ENCODE data around the gene AGPAT1.

Gene AGPAT1

DNA sequence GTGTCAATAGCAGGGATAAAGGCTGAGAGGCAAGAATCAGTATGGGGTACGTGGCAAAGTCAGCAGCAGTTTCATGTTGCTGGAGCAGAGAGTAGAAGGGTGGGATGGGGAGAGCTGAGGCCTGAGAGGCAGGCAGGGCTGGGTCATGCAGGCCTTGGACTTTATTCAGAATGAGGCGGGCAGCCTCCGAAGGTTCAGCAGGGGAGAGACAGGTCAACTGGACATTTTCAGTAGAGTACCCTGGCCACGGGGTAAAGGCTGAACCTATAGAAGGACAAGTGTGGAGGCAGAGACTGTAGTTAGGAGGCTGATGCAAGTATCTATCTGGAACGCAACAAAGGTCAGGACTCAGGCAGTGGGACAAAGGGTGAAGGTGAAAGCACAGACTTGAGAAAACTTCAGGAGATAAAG, 34.3 kb upstream of the AGPAT1 start:
- FAIRE-seq (no peak), DNase-seq (ENCODE audit: insufficient read length, low spot score) (no peak)
- TF ChIP-seq POLR2A (IDR thresholded peaks at IDR 0.05; ENCODE audit: low read depth, low read length), result no peak

GRCh38 chr6:32208996-32209395, 33.1 kb upstream of the AGPAT1 start:
- no peak for TF ChIP-seq POLR2A (IDR thresholded peaks at IDR 0.05; ENCODE audit: low read depth, low read length)
- no peak for FAIRE-seq
- DNase-seq (ENCODE audit: insufficient read length, low spot score), result no peak

DNA sequence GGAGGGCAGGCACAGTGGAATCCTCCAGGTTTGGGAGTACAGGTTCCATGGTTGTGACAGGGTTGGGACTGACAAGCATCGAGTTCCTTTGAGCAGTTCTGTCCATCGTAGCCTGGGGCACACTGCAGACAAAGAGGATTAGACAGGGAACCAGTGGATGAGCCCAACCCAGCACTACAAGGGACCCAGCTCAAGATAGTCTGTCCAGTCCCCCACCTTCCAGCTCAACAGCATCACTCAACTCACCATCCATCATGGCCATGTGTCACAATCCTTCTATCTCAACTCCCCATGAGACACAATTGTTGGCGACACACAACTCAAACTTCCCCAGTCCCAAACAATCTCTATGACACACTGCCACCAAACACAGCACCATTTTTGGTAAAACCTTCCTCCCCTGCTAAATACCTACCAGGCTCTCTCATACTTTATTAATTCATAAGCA, 28.4 kb upstream of the AGPAT1 start:
- no peak for TF ChIP-seq POLR2A (IDR thresholded peaks at IDR 0.05; ENCODE audit: low read depth, low read length)
- no peak for FAIRE-seq
- no peak for DNase-seq (ENCODE audit: insufficient read length, low spot score)

DNA sequence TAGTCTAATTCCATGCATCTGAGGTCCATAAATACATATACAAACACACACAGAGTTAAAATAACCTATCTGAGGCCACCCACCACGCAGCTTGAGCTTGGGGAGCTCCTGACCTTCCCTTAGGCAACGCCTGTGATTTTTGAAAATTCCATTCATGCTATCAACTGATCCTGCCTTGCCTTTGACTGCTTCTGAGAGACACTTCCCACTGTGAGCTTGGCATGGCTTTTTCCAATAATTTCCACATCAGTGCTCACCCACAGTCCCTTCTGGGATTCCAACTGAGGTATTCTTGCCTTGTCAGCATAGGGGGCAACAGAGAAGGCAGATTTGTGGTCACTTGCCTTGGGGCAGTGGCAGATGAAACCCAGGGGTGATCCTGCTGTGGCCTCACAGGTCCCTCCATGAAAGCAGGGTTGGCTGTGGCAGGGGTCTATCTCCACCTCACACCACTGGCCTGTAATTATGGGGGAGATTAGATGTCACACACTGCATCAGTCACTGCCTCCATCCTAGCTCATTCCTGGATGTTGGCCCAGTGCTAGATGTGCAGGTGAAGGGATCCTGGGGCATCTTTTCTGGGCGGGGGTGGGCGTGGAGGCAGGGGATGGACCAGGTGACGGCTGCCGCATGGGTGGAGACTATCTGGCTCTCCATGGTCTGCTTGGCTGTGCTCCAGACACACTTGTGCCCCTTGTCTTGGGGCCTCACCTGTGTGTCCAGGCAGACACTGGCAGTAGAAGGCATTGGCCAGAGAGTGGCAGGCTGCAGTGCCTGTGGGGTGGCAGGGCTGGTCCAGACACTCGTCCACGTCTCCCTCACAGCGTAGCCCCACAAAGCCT, 27.8 kb upstream of the AGPAT1 start:
- no peak for FAIRE-seq
- DNase-seq (ENCODE audit: insufficient read length, low spot score), result no peak
- TF ChIP-seq POLR2A (IDR thresholded peaks at IDR 0.05; ENCODE audit: low read depth, low read length), result no peak

DNA sequence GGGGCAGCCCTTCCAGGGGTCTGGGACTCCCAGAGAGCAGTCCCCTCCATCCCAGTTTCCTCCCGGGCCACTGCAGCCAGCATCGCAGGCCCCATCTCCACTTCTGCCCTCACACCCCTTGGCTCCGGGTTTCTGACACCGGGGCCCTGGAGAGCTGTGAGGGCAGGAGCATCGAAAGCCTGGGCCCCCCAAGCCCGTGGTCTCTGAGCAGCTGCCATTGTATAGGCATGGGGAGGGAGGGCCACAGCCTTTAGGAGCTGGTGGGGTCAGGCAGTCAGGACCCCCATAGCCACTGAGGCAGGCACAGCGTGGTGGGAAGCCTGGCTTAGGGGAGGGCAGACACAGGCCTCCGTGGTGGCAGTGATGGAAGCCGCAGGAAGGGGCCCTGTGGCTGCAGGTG, 26.3 kb upstream of the AGPAT1 start:
- TF ChIP-seq POLR2A (IDR thresholded peaks at IDR 0.05; ENCODE audit: low read depth, low read length), result no peak
- FAIRE-seq, result no peak

GRCh38 chr6:32200711-32201475, 25.0 kb upstream of the AGPAT1 start:
- FAIRE-seq (no peak), DNase-seq (ENCODE audit: insufficient read length, low spot score) (no peak)
- TF ChIP-seq POLR2A (IDR thresholded peaks at IDR 0.05; ENCODE audit: low read depth, low read length), result no peak

More for the DNA sequence above, 26.3 kb upstream of the AGPAT1 start:
- DNase-seq (ENCODE audit: insufficient read length, low spot score), result no peak

DNA sequence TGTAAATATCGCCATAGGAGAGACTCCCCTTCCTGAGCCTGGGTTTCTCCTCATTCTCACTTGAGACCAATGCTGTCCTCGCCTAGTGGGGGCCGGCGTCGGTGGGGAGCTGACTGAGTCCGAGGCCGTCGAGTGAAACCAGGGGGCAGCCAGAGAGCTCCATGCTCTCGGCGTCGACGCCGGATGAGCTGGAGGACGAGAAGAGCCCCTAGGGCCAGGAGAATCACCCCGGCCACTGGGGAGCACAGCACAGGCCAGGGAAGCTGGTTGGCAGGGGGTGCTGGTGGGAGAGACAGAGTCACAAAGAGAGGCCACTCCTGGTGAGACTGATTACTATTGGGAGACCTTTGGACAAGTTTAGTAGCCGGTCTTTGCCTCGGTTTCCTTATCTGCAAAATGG, 23.0 kb upstream of the AGPAT1 start:
- FAIRE-seq, result no peak
- DNase-seq (ENCODE audit: insufficient read length, low spot score), result no peak
- no peak for TF ChIP-seq POLR2A (IDR thresholded peaks at IDR 0.05; ENCODE audit: low read depth, low read length)

- no peak for DNase-seq (ENCODE audit: insufficient read length, low spot score)
- FAIRE-seq, result no peak
Measured at GRCh38 chr6:32198345-32198696, 22.4 kb upstream of the AGPAT1 start.

DNA sequence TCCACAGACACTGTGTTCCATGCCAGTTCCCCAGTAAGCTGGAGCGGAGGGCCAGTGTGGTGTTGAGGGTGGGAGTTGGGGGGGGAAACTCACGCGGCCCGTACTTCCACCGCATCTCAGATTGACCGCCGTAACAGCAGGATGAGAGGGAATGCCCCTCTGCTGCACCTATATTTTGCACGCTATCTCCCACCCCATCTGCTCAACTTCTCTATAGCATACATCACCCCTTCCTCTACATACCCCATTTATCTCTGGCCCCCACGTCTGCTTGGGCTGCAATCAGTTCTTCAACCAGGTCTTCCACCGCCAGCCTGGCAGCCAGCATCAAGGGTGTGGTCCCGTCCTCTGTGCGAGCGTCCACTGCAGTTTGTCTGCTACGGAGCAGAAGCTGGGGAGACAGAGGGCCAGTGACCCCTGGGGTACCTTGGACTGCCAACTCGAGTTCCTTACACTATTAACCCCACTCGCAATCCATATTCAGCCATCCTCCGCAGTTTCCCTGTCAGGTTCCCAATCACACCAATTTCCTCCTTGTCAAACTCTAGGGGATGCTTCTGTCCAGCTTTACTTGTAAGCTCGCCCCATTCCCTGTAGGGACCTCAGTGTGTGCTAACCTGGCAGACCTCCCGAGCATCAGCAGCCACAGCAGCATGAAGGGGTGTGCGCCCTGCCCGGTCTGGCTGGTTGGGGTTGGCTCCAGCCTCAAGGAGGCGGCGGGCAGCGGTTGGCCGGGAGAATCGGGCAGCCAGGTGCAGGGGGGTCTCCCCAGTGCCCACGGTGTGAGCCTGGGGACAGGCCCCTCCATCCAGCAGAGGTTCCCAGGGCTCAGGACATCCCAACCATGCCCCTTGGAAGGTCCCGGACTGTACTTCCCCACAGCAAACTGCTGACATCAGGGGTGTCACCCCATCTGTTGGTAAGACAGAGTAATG, 21.1 kb upstream of the AGPAT1 start:
- DNase-seq (ENCODE audit: insufficient read length, low spot score), result no peak
- FAIRE-seq, result no peak
- TF ChIP-seq POLR2A (IDR thresholded peaks at IDR 0.05; ENCODE audit: low read depth, low read length), result no peak

More at GRCh38 chr6:32198345-32198696, 22.4 kb upstream of the AGPAT1 start:
- no peak for TF ChIP-seq POLR2A (IDR thresholded peaks at IDR 0.05; ENCODE audit: low read depth, low read length)

GRCh38 chr6:32195902-32196681, 20.2 kb upstream of the AGPAT1 start:
- peak; percentile 80 for TF ChIP-seq POLR2A (IDR thresholded peaks at IDR 0.05; ENCODE audit: low read depth, low read length)
- FAIRE-seq, result no peak
- peak; percentile 77 for DNase-seq (ENCODE audit: insufficient read length, low spot score)

- DNase-seq (ENCODE audit: insufficient read length, low spot score) (peak; percentile 96), FAIRE-seq (peak; percentile 70)
- TF ChIP-seq POLR2A (IDR thresholded peaks at IDR 0.05; ENCODE audit: low read depth, low read length), result no peak
Measured at GRCh38 chr6:32195652-32195901, 19.7 kb upstream of the AGPAT1 start.

DNA sequence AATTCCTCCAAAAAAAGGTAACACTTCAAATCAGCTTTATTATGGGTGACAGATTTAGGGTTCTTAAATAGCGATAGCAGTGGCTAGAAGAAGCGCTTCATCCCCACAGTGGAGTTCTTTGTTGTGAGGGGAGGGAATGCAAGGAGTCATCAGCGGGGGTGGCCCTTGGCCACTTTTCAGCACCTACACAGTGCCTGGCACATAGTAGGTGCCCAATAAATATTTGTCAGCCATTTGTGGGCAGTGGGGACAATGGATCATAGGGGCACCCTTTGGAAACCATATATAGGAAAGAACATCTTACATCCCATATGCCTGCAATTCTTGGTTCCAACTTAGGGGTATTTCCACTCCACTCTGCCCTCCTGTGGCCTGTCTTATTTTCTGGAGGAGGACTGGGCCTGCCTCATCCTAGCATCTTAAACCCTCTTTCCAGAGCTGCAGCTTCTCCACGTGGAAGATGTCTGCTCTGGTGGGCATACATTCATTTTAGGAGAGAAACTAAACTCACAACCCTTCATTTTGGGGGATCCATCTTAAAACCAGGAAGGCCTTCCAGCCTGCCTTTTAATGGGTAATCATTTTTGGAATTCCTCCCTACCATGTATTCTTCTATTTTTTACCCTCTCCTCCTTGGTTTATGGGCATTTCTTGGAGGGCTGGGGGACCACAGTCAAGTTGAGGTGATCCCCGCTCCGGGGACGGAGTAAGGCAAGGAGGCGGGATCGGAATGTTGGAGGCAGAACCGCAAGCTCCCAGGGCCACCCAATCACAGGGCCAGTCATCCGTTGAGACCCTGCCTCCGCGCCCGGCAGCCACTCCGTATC, 19.2 kb upstream of the AGPAT1 start:
- peak; percentile 47 for TF ChIP-seq POLR2A (IDR thresholded peaks at IDR 0.05; ENCODE audit: low read depth, low read length)
- DNase-seq (ENCODE audit: insufficient read length, low spot score), result no peak
- FAIRE-seq, result no peak

Measured in H54 (cell line).